ENCODE measurements around the gene PTPRB.

PTPRB gene

DNA sequence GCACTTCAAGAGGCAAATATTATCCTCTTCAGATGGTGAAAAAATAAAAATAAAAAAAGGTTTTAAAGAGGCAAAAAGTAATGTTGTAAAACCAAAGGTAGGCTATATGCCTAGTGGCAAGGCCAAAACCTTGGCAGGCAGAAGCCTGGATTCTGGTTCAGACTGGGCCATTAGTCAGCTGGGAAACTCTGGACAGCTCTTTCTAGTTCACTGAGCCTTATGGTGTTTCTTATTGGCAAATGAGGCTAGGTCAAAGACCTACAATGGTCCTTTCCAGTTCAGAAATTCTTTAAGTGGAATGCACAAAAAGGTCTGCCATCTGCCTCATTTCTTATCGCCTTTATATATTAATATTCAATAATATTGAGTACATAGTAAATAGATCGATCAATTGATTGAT, 44.6 kb downstream of the PTPRB start:
- no peak for DNase-seq (ENCODE audit: low read depth in 2 of 2)

DNA sequence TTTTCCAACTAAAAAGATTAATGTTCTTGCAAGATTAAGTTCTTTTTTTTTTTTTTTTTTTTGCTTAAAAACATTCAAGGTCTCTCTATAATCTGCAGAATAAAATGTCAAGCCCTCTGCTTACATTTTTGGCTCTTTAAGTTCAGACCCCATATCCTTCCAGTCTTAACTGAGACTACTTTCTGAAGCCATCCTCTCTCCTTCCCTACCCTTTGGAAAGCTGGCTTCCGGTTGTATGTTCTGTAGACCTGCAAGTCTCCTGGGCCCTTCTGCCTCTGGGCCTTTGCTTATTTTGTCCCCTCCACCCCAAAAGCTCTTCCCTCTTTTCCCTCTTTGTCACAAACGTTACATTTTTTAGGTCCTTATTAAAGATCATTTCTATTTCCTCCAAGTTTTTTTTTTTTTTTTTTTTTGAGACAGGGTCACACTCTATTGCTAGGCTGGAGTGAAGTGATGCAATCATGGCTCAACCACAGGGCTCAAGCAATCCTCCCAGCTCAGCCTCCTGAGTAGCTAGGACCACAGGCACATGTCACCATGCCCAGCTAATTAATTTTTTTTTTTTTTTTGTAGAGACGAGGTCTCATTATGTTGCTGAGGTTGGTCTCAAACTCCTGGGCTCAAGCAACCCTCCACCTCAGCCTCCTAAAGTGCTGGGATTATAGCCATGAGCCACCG, 46.5 kb downstream of the PTPRB start:
- no peak for DNase-seq (ENCODE audit: low read depth in 2 of 2)

DNA sequence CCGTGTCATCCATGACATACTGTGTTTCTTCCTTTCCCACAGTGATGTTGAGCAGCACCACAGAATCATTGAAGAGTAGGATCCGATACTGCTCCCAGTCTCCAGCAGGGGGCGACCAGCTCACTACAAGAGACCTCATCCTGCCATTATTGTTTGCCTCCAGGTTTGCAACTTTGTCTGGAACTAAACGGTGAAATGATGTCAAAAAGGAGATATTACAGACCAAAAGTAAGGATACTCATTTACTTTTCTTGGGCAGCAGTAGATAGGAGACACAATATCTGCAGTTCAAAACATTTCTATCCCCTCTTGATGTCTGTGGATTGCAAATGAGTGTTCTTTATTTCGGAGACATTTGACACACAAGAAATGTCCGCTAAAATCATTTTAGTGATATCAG, 47.2 kb downstream of the PTPRB start:
- DNase-seq (ENCODE audit: low read depth in 2 of 2): peak; percentile 20 to 30

DNA sequence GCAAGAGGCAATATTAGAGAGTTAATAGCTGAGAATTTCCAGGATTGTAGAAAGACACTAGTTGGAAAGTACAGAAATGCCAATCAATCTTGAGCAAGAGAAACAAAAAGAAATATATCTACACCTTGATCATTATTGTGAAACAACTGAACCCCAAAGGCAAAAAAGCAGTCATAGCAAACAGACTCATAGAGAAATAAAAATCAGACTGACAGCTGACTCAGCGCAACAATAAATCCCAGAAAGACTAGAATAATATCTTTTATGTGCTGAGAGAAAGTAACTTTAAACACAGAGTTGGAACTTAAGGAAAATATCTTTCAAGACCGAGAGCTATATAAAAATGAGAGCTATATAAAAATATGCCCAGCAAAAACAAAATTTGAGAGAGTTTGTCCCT, 52.9 kb downstream of the PTPRB start:
- no peak for DNase-seq (ENCODE audit: low read depth in 2 of 2)

DNA sequence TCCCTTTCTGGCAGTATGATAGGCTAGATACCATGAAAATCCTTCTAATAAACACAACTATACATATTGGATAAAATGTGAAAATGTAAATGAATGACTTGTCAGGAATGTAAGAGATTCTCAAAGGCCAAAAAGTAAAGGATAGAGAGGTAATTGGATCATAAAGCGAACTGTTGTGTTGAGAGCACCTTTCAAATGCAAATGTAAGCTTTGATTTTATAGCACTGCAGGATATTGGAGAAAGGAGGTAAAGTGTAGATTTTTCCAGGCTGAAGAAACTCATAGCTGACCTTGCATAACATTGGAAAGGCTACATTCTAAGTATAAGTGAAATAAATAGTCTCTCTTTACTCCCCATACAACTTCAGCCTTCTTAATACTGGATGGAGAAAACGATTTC, 54.0 kb downstream of the PTPRB start:
- no peak for DNase-seq (ENCODE audit: low read depth in 2 of 2)

DNA sequence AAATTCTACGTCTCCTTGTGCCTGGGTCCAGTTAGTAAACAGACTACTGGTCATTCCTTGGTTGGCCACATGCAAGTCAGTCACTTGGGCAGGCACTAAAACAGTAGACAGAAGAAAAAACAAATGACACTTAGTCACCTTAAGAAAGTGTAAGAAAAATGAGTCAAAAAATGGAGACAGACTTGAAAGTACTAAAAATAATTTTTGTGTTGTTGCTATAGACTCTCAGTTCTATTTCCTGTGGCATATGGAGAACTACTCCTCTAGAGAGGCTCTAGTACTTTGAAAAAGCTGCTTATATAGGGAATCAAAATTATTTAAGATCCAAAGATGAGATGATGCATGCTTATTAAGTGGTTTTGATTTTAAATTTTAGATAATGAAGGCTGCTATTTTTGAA, 56.0 kb downstream of the PTPRB start:
- no peak for DNase-seq (ENCODE audit: low read depth in 2 of 2)

DNA sequence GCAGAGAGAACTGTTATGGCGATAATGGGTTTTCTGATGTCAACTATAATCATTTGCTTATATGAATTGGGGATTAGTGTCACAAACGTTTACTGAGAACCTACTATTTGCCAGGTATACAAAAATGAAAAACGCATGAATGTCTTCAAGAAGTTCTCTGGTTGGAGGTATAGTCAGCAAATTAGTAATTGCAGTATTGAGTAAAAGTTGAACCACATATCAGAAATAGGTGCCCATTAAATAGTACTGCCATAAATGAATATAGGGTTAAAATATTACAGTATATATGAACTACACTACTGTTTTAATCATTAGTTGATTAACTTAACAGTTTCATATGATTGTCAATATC, 60.0 kb downstream of the PTPRB start:
- DNase-seq (ENCODE audit: low read depth in 2 of 2): no peak

DNA sequence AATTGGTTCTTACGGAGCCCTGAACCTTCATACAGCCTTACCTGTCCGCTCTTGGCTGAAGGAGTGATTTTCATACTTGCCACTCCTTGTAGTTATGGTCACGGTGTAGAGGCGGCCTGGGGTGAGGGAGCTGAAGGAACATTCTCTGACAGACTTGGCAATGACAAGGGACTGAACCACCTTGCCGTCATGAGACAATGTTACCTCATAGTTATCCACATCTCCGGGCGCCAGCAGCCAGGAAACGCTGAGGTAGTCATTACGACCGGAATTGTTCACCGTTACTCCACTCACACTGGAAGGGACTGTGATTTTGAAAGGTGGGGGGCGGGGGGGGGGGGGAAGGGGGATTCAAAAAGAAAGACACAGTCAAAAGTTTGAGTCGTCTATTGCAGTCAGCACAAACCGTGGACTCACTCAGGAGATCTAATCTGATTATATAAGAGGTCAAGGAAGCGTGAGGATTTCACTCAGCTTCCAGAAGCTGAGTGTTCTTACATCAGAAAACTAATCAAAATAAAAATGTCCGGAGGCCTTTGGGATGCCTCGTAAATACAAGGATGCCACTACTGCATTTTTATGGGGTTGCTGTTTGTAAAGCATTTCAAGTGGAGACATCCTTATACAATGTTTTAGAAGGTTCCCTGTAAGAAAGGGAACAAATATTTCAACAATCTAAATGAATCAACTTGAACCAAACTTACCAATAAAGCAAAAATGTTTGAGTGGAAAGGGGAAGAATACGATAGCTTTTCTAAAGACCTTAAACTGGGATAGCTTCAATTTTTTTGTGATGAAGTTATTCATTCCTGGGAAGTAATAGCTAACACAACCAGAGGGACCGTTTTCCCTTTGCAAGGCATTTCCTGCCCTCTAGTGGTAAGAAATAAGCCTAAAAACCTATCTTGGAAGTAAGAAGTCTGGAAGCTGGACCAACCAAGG, 60.6 kb downstream of the PTPRB start:
- no peak for DNase-seq (ENCODE audit: low read depth in 2 of 2)

DNA sequence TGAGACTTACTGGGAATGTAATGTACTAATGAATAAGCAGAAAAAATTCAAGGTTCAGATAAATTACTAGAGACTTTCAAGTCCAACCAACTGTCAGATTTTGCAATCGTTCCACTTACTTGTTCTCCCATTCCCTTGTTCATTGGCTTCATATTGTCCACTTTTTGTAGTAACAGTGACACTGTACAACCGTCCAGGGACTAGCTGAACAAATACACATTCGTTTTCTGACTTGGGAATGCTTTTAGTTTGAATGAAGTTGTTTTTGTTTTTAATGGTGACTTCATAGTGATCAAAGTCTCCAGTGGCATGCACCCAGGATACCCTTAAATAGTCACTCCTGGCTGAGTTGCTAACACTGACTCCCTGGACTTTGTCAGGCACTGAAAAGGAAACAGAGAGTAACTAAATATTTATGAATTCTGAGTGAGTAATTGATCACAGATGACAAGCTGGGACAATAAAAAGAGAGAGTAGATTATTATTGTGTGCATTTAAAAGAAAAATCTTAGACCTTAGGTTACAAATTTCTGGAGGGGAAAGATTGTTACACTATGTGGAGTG, 65.4 kb downstream of the PTPRB start:
- DNase-seq (ENCODE audit: low read depth in 2 of 2): no peak

DNA sequence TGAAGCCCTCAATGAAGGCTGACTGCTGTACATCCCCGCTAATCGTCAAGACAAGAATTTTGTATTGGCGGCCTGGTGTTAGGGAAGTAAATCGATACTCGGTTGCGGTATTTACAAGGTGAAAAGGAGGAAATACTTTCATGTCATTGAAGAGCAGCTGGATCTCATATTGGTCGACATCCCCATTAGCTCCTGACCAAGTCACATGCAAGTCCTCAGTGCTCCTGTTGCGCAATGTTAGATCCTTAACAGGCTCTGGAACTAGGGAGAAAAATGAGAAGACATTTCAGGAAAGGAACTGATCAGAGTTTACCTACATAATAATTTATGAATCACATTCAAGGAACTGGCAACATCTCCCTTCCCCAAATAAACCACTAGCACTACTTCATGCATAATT, 66.2 kb downstream of the PTPRB start:
- DNase-seq (ENCODE audit: low read depth in 2 of 2): no peak

DNA sequence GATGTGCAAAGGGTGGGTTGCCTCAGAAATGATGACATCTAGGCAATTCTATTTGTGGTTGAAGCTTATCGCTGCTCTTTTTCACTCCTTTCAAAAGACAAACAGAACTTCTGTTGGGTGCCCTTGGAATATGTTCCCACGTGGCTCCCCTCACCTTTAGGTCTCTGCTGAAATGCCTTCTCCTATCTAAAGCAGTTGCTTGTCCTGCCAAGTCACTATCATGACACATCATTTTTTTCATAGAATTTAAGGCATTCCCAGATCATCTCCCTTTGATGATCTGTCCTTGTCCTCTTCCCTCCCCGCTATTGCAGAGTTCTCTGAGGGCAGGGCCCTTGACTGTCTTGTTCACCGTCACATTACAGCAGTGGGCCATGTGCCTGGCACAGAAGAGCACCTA, 75.7 kb downstream of the PTPRB start:
- DNase-seq (ENCODE audit: low read depth in 2 of 2): no peak

DNA sequence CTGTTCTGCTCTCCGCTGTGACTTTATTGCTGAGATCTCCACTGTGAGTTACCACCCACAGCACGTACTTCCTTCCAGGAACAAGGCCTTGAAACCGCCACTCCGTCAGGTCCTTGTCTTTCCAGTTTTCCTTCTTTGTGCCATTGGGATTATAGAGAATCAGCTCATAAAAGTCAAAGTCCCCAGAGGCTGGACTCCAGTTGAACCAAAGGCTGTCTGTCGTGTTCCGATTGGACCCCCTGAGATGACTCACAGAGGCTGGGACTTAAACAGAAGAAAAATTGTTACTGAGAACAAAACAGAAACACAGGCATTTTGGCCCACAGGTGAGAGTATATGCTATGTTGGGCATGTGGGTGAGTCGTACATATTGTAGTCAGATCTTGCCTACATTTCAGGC, 76.6 kb downstream of the PTPRB start:
- no peak for DNase-seq (ENCODE audit: low read depth in 2 of 2)

DNA sequence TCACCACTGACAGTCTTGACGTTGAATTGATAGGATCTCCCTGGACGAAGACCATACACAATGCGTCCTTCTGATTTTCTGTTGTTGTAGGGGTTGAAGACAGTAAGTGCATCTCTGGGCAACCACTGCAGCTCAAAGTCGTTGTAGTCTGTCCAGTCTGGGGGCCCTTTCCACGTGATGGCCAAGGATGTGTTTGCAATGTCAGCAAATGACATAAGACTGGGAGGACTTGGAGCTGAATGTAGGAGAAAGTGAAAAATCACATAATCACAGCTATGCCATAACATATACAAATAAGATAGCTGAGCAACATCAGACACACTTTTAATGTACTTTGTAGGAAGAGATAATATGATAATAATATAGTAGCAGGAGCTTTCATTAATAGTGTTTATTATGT, 77.8 kb downstream of the PTPRB start:
- no peak for DNase-seq (ENCODE audit: low read depth in 2 of 2)

DNA sequence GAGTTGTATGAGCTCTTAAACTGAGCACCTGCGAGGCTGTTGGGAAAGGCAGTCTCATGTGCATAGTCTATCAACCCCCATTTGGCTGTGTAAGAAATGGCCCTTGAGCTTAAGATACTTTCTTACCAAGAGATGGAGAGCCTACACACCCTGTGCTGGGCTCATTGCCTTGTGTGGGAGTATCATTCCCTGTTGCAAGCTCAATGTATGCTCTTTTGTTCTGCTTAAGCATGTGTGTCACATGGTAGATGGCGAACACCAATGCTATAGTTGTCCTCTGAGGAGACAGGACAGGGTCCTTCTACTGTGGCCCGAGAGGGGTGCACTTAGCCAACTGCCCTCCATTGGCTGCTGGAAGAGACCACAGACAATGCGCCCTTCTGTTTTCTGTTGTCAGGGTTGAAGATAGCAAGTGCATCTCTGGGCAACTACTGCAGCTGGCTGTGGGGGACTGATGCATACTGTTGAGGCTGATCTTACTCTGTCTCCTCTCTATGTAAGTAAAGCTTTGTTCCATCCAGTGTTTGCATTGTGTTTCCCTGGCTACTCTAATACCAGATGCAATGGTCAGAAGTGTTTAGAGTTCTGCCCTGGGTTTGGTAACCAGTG, 79.5 kb downstream of the PTPRB start:
- DNase-seq (ENCODE audit: low read depth in 2 of 2): no peak

DNA sequence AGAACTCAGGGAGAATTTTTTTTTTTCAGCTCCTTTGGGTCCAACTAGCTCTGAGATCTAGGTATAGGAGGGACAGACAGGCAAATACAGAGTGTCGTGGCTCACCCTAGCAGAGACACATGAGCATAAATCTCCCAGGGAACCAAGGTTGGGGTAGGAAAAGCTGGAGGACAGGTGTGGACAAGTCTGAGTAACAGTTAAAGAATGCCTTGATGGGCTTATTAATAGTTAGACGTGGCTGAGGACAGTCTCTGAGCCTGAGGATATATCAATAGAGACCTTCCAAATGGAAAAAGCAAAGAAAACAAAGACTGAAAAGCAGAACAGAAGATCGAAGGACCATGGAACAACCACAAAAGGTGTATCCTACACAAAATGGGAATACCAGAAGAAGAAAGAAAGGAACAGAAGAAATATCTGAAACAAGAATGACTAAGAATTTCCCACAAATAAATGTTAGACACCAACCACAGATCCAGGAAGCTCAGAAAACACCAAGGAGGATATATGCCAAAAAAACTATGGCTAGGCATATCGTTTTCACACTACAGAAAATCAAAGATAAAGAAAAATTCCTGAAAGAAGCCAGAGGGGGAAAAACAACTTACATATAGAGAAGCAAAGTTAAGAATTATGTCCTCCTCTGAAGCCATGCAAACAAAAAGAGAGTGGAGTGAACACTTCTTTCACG, 80.9 kb downstream of the PTPRB start:
- DNase-seq (ENCODE audit: low read depth in 2 of 2): no peak

DNA sequence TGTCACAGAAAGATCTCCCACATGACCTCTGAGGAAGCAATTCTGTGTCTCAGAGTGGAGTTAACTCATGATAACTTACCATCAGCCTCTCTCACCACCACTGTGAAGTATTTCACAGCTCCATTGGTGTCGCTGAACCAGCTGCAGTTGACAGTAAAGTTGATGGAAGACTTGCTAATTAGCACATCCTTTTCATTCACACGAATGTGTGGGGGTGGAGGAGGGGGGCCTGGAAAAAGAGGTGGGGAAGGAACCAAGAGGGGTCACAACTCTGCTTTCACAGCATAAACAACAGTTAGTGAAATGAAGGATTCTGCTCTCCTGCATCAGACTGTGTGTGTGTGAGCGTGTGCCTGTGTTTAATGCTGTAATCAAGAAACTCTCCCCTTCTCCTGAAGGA, 82.1 kb downstream of the PTPRB start:
- no peak for DNase-seq (ENCODE audit: low read depth in 2 of 2)

DNA sequence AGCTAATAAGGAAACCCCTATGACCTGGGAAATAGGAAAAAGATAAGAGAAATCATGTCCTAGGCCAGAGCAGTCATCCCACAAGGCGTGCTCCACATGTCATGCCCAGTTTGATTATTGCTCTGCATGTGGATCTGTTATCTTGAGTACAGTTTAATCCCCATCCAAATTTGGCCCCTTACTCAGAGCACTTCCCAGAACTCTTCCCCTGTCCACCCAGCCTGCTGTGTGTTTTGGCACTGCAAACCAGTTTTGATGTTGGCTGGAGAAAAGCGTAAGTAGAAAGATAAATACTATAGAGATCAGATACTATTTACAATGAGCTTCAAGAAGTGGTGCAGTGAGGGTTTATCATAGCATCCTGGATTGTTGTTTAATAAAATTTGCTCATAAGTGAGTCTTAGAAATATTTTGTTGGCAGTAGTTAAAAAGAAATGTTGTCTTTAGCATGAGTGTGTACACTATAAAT, 83.8 kb downstream of the PTPRB start:
- DNase-seq (ENCODE audit: low read depth in 2 of 2): no peak

DNA sequence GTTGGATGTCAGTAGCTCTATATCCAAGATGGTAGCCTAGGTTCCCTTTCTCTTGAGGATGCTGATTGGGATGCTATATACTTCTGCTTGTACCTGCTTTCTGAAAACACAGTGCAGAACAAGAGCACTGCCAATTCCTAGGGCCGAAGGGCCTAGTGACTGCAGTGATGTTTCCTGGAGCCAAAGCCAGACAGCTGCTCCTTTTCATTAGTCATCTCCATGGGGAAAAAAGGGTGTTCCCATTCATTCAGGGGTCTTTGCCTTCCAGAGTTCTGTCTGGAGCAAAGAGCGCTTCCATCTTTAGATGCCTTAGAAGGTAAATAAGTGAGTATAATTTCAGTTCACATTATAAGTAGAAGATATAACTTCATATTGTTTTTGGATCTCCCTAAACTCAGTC, 85.5 kb downstream of the PTPRB start:
- no peak for DNase-seq (ENCODE audit: low read depth in 2 of 2)

DNA sequence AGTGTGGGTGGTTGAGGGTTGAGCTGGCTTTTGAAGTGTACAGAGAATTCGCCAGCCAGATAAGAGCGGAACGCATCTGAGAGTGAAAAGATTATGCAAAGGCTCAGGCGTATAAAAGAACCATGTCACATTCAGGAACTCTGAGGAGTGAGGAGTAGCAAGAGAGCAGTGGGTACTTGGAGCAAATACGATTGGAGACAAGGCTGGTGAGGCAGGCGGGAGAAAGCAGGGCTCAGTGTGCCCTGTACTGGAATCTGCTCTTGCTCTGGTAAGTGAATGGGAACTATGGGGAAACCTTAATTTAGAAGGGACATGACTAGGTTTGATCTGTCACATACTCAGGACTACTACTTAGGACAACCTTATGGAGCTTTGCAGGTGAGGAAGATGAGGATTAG, 87.0 kb downstream of the PTPRB start:
- DNase-seq (ENCODE audit: low read depth in 2 of 2): no peak

DNA sequence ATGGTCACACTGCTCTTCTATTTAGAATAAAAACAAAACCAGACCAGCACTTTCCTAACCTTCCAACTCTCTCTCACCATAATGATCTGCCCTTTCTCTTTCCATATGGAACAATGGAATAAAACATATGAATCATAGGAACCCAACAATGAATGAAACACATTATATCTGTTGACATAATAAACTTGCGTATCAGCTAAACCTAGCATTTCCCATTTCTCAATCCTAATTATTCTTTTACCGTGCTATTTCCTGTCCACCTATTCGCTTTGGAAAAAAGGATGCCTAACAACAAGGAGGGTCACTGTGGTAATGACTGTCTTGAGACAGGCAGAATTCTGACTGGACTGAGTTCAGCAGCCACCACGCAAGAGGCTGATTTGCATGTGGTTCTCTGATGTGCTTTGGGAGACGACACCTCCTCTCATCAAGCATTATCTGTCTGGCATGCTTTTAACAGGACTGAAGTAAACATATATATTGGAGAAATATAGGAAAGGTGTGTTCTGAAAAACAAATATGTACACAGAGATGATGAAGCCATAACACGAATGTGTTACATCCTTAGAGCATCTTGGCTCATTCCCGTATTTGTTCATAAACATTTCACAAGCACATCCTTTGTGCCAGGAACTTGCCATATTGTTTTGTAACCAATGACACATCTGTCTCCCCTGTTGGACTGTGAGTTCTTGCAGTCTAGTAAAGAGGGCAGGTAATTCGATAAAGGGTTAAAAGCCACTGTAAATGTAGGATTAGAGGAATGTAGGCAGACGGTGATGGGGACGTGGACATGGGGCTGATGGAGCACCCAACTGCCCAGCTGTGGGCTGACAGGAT, 87.7 kb downstream of the PTPRB start:
- no peak for DNase-seq (ENCODE audit: low read depth in 2 of 2)

DNA sequence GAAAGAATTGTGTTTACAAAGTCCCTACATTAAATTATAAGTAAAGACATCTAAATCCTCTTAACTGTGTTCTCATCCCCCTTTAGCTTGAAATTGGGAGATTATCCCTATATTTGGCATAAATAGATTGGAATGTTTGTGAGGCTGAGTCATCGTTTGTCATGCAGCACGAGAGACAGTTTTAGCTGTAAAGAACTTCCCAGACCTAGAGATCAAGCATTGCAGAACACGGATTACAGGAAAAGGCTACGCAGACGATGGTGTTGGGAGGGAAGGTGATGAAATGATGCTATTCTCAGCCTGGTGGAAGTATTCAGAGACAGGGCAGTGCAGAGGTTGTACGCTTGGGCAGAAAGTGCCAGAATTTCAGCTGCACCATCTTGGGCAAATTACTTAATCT, 93.8 kb downstream of the PTPRB start:
- DNase-seq (ENCODE audit: low read depth in 2 of 2): no peak

All from stimulated activated CD8-positive, alpha-beta memory T cell treated with anti-CD3 and anti-CD28 coated beads, Interleukin-7, amount 100 ng/mL, for 4 hours (primary cell).